Panc1 (cell line): ENCODE results near the gene ZBTB7B.

Source experiments
- CTCF ChIP-seq: fragments of 450-650 bp; IDR thresholded peaks from 2 replicates; pipeline ENCODE4 v1.5.1; 2017; ENCODE audit warnings: mild to moderate bottlenecking
- POLR2AphosphoS5 ChIP-seq: IDR thresholded peaks from 2 replicates; pipeline ENCODE4 v1.6.1; 2012; ENCODE audit warnings: mild to moderate bottlenecking, low read depth, low read length, moderate library complexity
- TCF7L2 ChIP-seq: IDR thresholded peaks from 2 replicates; pipeline ENCODE4 v1.6.1; 2011; ENCODE audit warnings: mild to moderate bottlenecking, low read depth, low read length, inconsistent platforms
- TF ChIP-seq, protein P1 (sequence below), 2 experiments: IDR thresholded peaks; 2 replicates each; pipeline ENCODE4 v1.6.1; 2011 to 2012; ENCODE audit warnings: low read depth in 2 of 2, control low read depth in 1 of 2, low read length in 1 of 2, mild to moderate bottlenecking in 1 of 2, moderate library complexity in 1 of 2; ENCODE audit not compliant: insufficient read depth in 1 of 2

DNA sequence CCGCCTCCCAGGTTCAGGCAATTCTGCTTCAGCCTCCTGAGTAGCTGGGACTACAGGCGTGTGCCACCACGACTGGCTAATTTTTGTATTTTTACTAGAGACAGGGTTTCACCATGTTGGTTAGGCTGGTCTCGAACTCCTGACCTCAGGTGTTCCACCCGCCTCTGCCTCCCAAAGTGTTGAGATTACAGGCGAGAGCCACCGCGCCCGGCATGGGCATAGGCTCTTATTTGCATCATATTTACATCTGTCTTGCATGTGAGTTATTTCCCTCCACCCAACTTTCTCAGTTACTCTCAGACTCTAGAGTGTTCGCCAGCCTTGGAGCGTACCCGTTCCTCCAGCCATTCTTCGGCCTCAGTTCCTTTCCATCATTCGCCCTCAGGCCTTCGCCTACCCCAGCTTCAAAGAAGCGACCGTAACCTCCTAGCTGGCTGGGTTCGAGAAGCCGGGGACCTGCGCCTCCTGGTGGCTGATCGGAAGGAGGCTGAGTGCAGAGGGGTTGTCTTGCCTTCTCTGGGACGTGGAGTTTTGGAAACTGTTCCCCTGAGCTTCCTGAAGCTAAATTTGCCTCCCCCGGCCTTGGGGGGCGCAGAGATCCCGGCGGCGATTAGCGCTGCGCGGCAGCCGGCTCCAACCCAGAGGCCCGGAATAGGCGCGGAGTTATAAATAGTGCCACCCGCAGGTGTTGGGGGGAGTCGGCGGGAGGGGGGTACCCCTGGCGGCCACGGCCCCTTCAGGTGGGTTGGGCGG, 3.6 kb upstream of the ZBTB7B start:
- TF ChIP-seq CTCF = peak; percentile 98
- TF ChIP-seq POLR2AphosphoS5 = 0 out of 2 replicates have a peak, but pooled peaks have one; percentile 38
- TF ChIP-seq, protein P1, sequence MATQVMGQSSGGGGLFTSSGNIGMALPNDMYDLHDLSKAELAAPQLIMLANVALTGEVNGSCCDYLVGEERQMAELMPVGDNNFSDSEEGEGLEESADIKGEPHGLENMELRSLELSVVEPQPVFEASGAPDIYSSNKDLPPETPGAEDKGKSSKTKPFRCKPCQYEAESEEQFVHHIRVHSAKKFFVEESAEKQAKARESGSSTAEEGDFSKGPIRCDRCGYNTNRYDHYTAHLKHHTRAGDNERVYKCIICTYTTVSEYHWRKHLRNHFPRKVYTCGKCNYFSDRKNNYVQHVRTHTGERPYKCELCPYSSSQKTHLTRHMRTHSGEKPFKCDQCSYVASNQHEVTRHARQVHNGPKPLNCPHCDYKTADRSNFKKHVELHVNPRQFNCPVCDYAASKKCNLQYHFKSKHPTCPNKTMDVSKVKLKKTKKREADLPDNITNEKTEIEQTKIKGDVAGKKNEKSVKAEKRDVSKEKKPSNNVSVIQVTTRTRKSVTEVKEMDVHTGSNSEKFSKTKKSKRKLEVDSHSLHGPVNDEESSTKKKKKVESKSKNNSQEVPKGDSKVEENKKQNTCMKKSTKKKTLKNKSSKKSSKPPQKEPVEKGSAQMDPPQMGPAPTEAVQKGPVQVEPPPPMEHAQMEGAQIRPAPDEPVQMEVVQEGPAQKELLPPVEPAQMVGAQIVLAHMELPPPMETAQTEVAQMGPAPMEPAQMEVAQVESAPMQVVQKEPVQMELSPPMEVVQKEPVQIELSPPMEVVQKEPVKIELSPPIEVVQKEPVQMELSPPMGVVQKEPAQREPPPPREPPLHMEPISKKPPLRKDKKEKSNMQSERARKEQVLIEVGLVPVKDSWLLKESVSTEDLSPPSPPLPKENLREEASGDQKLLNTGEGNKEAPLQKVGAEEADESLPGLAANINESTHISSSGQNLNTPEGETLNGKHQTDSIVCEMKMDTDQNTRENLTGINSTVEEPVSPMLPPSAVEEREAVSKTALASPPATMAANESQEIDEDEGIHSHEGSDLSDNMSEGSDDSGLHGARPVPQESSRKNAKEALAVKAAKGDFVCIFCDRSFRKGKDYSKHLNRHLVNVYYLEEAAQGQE (IDR thresholded peaks at IDR 0.05; ENCODE audit: insufficient read depth in 1 of 2, low read depth in 2 of 2, low read length in 1 of 2) = no peak
- peak; percentile 86 for TF ChIP-seq TCF7L2
